Measurements from ENCODE around the gene FAM229A. TPM values are rescaled to one million over a fixed set of nuclear protein-coding genes. Genes with fewer than 3 reads are reported as not detected.
"Not testable (repeated sequence)": the region's sequence is repeated elsewhere in the genome, so short reads cannot be mapped to it uniquely, and the experiment has no call there.

The FAM229A gene
- total RNA-seq, 1 experiment from 2014 or later, result 1.2 TPM

GRCh38 chr1:32377541-32378220 is 15.4 kb upstream of the FAM229A start:
- DNase-seq (ENCODE audit: low read depth), result no peak

GRCh38 chr1:32376199-32376598 is 13.9 kb upstream of the FAM229A start:
- DNase-seq (ENCODE audit: low read depth), result no peak

GRCh38 chr1:32373996-32374592 is 11.8 kb upstream of the FAM229A start:
- no peak for DNase-seq (ENCODE audit: low read depth)

- no peak for DNase-seq (ENCODE audit: low read depth)
These were observed 10.0 kb upstream of the FAM229A start for GRCh38 chr1:32372149-32372756.

GRCh38 chr1:32367912-32368635 is 5.8 kb upstream of the FAM229A start:
- DNase-seq (ENCODE audit: low read depth), result no peak

- DNase-seq (ENCODE audit: low read depth), result no peak
These were observed 3.2 kb upstream of the FAM229A start for GRCh38 chr1:32365445-32365844.

GRCh38 chr1:32364836-32365235 is 2.6 kb upstream of the FAM229A start:
- DNase-seq (ENCODE audit: low read depth), result no peak

GRCh38 chr1:32363713-32364112 is 1.4 kb upstream of the FAM229A start:
- no peak for DNase-seq (ENCODE audit: low read depth)

- DNase-seq (ENCODE audit: low read depth), result no peak
These were observed 411 bp downstream of the FAM229A start for GRCh38 chr1:32361674-32362473.

GRCh38 chr1:32361308-32361673 is 994 bp downstream of the FAM229A start:
- no peak for DNase-seq (ENCODE audit: low read depth)

- no peak for DNase-seq (ENCODE audit: low read depth)
These were observed 3.9 kb downstream of the FAM229A start for GRCh38 chr1:32358435-32358834.

GRCh38 chr1:32357614-32358013 is 4.7 kb downstream of the FAM229A start:
- no peak for DNase-seq (ENCODE audit: low read depth)

GRCh38 chr1:32356478-32356877 is 5.8 kb downstream of the FAM229A start:
- DNase-seq (ENCODE audit: low read depth), result no peak

GRCh38 chr1:32355778-32356177 is 6.5 kb downstream of the FAM229A start:
- not testable (repeated sequence) for DNase-seq (ENCODE audit: low read depth)

- DNase-seq (ENCODE audit: low read depth), result no peak
These were observed 8.3 kb downstream of the FAM229A start for GRCh38 chr1:32353886-32354570.

GRCh38 chr1:32353431-32353830 is 8.9 kb downstream of the FAM229A start:
- DNase-seq (ENCODE audit: low read depth), result no peak

GRCh38 chr1:32352831-32353383 is 9.4 kb downstream of the FAM229A start:
- no peak for DNase-seq (ENCODE audit: low read depth)

- no peak for DNase-seq (ENCODE audit: low read depth)
These were observed 10.0 kb downstream of the FAM229A start for GRCh38 chr1:32352239-32352745.

- peak; percentile 90 for DNase-seq (ENCODE audit: low read depth)
These were observed 10.7 kb downstream of the FAM229A start for GRCh38 chr1:32351399-32352238.

Measured in M059J (cell line).